NOMO-1 treated with dmso at 0.1 percent for 144 hours (cell line): Measurements from ENCODE around the gene SLC6A20.

Source experiments
- DNase-seq: peaks from one replicate; lab custom pipeline; 2025; ENCODE audit not compliant: unreplicated experiment; lab: John Stamatoyannopoulos, UW

SLC6A20 gene

GRCh38 chr3:45779746-45780735 is 16.3 kb downstream of the SLC6A20 start:
- DNase-seq: no peak

- no peak for DNase-seq
Observed at GRCh38 chr3:45778761-45779201, 17.6 kb downstream of the SLC6A20 start.

- DNase-seq: no peak
Observed at GRCh38 chr3:45777746-45778386, 18.5 kb downstream of the SLC6A20 start.

GRCh38 chr3:45777111-45777745 is 19.1 kb downstream of the SLC6A20 start:
- no peak for DNase-seq

- no peak for DNase-seq
Observed at GRCh38 chr3:45776611-45777010, 19.7 kb downstream of the SLC6A20 start.

- DNase-seq: no peak
Observed at GRCh38 chr3:45776301-45776595, 20.1 kb downstream of the SLC6A20 start.

- DNase-seq: no peak
Observed at GRCh38 chr3:45775571-45776300, 20.6 kb downstream of the SLC6A20 start.

- no peak for DNase-seq
Observed at GRCh38 chr3:45774581-45775521, 21.5 kb downstream of the SLC6A20 start.

- DNase-seq: no peak
Observed at GRCh38 chr3:45773714-45774449, 22.5 kb downstream of the SLC6A20 start.

GRCh38 chr3:45773072-45773471 is 23.3 kb downstream of the SLC6A20 start:
- no peak for DNase-seq

- DNase-seq: no peak
Observed at GRCh38 chr3:45772341-45773035, 23.8 kb downstream of the SLC6A20 start.

GRCh38 chr3:45771831-45772230 is 24.5 kb downstream of the SLC6A20 start:
- DNase-seq: no peak

- DNase-seq: no peak
Observed at GRCh38 chr3:45771166-45771775, 25.1 kb downstream of the SLC6A20 start.

GRCh38 chr3:45765958-45766357 is 30.4 kb downstream of the SLC6A20 start:
- no peak for DNase-seq

- no peak for DNase-seq
Observed at GRCh38 chr3:45765266-45765851, 31.0 kb downstream of the SLC6A20 start.

GRCh38 chr3:45763303-45763675 is 33.0 kb downstream of the SLC6A20 start:
- DNase-seq: no peak

- no peak for DNase-seq
Observed at GRCh38 chr3:45762647-45763302, 33.6 kb downstream of the SLC6A20 start.

GRCh38 chr3:45761831-45762230 is 34.5 kb downstream of the SLC6A20 start:
- no peak for DNase-seq
